HL-60 (cell line): ENCODE results near the gene CAMKMT.
A peak's percentile ranks its signal among the peaks of the same experiment; 100 is the strongest.

Experiments used
- DNase-seq, 2 experiments: peaks; one replicate each; pipeline ENCODE4 v3.0.0-alpha.2; 2010 to 2020; ENCODE audit warnings: low read depth in 1 of 2, low spot score in 1 of 2
- H3K27ac ChIP-seq: fragments of 250-450 bp; sonication (Bioruptor Pico); replicated peaks from 2 replicates; pipeline ENCODE4 v1.5.1; 2020; ENCODE audit warnings: mild to moderate bottlenecking, moderate library complexity
- H3K27me3 ChIP-seq: fragments of 250-450 bp; sonication (Bioruptor Pico); 2 replicates; pipeline ENCODE4 v1.5.1; 2021; ENCODE audit warnings: mild to moderate bottlenecking, moderate library complexity; ENCODE audit not compliant: insufficient read depth, poor library complexity, severe bottlenecking
- H3K4me3 ChIP-seq: replicated peaks from 2 replicates; pipeline ENCODE4 v1.5.1; 2011; ENCODE audit warnings: mild to moderate bottlenecking, control low read depth, low read length; ENCODE audit not compliant: insufficient read depth
- GABPA ChIP-seq: IDR thresholded peaks from 2 replicates; pipeline ENCODE4 v1.6.1; 2012; ENCODE audit warnings: low read depth
- POLR2AphosphoS5 ChIP-seq: IDR thresholded peaks from 2 replicates; pipeline ENCODE4 v1.6.1; 2012; ENCODE audit warnings: low read depth
- SPI1 ChIP-seq: IDR thresholded peaks from 2 replicates; pipeline ENCODE4 v1.6.1; 2012; ENCODE audit warnings: low read depth, mild to moderate bottlenecking, borderline replicate concordance
- TF ChIP-seq, protein P1 (sequence below): IDR thresholded peaks from one replicate; pipeline ENCODE4 v1.5.1; 2011; ENCODE audit warnings: low read length, control low read depth, inconsistent platforms; ENCODE audit not compliant: insufficient read depth
- TF ChIP-seq, protein P2 (sequence below): IDR thresholded peaks from 2 replicates; pipeline ENCODE4 v1.6.1; 2012; ENCODE audit warnings: low read depth; ENCODE audit not compliant: insufficient replicate concordance

The CAMKMT gene

DNA sequence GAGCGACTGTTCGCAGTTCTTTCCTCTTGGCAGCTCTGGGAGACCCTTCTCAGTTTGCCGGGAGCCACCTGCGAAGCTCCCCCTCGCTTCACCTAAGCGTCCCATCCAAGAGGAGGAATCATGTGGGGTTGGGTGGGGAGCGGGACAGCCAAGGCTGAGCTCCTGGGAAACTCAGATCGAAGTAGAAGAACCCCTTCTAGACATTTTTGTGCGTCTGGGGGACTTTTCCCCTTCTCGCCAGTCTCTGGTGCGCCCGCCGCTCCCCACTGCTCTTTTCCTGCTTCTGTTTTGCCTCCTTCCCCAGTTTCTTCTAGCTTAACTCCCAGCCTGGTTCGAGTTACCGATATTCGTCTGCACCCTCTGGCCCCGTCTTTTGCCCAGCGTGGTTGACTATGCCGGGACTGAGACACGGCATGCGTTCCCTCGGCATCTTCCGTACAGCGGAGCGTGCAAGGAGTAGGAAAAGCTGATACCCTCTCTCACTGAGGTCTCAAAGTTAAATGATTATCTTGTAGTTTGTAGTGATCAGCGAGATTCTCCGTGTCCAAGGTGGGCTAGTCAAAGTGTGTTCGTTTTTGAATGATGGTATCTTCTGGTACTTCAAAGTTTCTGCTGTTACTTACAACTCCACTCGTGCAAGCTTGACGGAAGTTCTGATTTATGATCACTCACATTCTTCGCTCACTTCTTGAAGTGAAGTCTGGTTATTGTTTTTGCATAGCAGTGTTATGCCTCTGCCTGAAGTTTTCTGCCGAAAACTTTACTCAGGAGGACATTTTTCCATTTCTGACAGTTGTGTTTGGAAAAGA is 664 bp downstream of the CAMKMT start:
- peak overlapping the region; percentile 78 for H3K4me3 ChIP-seq
- no peak for TF ChIP-seq SPI1
- TF ChIP-seq, protein P1, sequence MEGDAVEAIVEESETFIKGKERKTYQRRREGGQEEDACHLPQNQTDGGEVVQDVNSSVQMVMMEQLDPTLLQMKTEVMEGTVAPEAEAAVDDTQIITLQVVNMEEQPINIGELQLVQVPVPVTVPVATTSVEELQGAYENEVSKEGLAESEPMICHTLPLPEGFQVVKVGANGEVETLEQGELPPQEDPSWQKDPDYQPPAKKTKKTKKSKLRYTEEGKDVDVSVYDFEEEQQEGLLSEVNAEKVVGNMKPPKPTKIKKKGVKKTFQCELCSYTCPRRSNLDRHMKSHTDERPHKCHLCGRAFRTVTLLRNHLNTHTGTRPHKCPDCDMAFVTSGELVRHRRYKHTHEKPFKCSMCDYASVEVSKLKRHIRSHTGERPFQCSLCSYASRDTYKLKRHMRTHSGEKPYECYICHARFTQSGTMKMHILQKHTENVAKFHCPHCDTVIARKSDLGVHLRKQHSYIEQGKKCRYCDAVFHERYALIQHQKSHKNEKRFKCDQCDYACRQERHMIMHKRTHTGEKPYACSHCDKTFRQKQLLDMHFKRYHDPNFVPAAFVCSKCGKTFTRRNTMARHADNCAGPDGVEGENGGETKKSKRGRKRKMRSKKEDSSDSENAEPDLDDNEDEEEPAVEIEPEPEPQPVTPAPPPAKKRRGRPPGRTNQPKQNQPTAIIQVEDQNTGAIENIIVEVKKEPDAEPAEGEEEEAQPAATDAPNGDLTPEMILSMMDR = no peak
- TF ChIP-seq, protein P2, sequence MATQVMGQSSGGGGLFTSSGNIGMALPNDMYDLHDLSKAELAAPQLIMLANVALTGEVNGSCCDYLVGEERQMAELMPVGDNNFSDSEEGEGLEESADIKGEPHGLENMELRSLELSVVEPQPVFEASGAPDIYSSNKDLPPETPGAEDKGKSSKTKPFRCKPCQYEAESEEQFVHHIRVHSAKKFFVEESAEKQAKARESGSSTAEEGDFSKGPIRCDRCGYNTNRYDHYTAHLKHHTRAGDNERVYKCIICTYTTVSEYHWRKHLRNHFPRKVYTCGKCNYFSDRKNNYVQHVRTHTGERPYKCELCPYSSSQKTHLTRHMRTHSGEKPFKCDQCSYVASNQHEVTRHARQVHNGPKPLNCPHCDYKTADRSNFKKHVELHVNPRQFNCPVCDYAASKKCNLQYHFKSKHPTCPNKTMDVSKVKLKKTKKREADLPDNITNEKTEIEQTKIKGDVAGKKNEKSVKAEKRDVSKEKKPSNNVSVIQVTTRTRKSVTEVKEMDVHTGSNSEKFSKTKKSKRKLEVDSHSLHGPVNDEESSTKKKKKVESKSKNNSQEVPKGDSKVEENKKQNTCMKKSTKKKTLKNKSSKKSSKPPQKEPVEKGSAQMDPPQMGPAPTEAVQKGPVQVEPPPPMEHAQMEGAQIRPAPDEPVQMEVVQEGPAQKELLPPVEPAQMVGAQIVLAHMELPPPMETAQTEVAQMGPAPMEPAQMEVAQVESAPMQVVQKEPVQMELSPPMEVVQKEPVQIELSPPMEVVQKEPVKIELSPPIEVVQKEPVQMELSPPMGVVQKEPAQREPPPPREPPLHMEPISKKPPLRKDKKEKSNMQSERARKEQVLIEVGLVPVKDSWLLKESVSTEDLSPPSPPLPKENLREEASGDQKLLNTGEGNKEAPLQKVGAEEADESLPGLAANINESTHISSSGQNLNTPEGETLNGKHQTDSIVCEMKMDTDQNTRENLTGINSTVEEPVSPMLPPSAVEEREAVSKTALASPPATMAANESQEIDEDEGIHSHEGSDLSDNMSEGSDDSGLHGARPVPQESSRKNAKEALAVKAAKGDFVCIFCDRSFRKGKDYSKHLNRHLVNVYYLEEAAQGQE = no peak
- no peak for TF ChIP-seq GABPA
- TF ChIP-seq POLR2AphosphoS5 = no peak
- H3K27me3 ChIP-seq = no peaks in the 10 kb centered on the region
- peak in 1 of 2 experiments; percentile 61 for DNase-seq
- peak overlapping the region; percentile 98 for H3K27ac ChIP-seq

DNA sequence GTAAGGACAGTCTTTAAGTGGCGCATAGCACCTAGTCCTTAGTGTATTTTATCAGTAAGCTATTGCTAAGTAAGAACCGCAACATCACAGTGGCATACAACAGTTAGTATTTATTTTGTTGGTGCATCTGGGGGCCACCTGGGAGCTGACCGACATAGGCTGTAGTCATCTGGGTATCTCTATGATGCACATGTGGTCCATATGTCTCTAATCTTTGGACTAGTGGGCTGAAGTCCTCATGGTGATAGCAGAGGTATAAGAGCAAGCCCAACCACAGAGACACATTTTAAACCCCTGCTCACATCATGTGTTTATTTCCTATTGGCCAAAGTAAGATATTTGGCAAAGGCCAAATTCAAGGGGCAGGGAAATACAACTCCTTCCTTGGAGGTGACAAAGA is 2.9 kb downstream of the CAMKMT start:
- H3K4me3 ChIP-seq = no peak overlapping the region
- no peaks in the 10 kb centered on the region for H3K27me3 ChIP-seq
- no peak for DNase-seq
- no peak overlapping the region for H3K27ac ChIP-seq
- TF ChIP-seq, protein P2 = no peak
- TF ChIP-seq, protein P1 = no peak
- TF ChIP-seq GABPA (no peak), SPI1 (no peak; the same call in 1 of the 2 replicates), POLR2AphosphoS5 (no peak)

DNA sequence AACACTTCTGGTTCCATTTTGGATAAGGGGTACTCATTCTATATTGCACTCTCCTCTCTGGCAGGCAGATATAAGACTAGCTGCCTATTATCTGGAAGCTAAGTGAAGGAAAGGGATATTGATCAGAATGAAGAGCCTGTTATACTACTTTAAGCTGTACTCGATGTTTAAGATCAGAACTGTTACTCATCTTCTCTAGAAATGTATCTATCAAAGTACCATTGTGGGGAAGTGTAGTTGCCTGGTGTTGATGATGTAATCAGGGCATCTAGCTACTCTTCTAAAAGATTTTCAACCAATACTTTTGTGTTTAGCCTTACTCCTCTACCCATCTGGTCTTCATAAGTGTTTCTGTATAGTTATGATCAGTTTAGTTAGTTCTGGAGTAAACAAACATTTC is 5.8 kb downstream of the CAMKMT start:
- no peaks in the 10 kb centered on the region for H3K27me3 ChIP-seq
- TF ChIP-seq POLR2AphosphoS5 (no peak), GABPA (no peak)
- TF ChIP-seq, protein P2 = no peak

More for the DNA sequence above, 5.8 kb downstream of the CAMKMT start:
- no peak overlapping the region for H3K4me3 ChIP-seq
- no peak for DNase-seq
- no peak overlapping the region for H3K27ac ChIP-seq
